LNCaP clone FGC (cell line): Measurements from ENCODE around the gene ASXL3.

ENCODE experiments used
- DNase-seq: peaks from one replicate; pipeline ENCODE4 v3.0.0-alpha.2; 2011; ENCODE audit warnings: low read depth
- H3K4me3 ChIP-seq: 2 replicates; pipeline ENCODE4 v1.5.1; 2011; ENCODE audit warnings: mild to moderate bottlenecking, low read depth, low read length, control low read depth
- TF ChIP-seq, protein P1 (sequence below): IDR thresholded peaks from 2 replicates; pipeline ENCODE4 v1.5.1; 2012; ENCODE audit warnings: mild to moderate bottlenecking; ENCODE audit not compliant: control insufficient read depth, insufficient read depth; ENCODE audit errors: extremely low read depth

The ASXL3 gene

DNA sequence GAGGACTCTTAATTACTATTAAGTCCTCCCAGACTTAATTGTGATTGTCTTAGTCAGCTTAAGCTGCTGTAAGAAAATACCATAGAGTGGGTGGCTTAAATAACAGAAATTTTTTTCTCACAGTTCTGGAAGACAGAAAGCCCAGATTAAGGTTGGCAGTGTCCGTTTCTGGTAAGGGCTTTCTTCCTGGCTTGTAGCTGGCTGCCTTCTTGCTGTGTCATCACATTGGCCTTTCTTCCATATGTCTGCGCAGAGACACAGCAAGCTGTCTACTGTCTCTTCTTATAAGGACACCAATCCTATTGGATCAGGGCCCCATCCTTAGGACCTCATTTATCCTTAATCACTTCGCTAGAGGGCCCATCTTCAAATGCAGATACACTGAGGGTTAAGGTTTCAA, 38.5 kb downstream of the ASXL3 start:
- TF ChIP-seq, protein P1, sequence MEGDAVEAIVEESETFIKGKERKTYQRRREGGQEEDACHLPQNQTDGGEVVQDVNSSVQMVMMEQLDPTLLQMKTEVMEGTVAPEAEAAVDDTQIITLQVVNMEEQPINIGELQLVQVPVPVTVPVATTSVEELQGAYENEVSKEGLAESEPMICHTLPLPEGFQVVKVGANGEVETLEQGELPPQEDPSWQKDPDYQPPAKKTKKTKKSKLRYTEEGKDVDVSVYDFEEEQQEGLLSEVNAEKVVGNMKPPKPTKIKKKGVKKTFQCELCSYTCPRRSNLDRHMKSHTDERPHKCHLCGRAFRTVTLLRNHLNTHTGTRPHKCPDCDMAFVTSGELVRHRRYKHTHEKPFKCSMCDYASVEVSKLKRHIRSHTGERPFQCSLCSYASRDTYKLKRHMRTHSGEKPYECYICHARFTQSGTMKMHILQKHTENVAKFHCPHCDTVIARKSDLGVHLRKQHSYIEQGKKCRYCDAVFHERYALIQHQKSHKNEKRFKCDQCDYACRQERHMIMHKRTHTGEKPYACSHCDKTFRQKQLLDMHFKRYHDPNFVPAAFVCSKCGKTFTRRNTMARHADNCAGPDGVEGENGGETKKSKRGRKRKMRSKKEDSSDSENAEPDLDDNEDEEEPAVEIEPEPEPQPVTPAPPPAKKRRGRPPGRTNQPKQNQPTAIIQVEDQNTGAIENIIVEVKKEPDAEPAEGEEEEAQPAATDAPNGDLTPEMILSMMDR: no peak
- no peak overlapping the region for H3K4me3 ChIP-seq
- no peak for DNase-seq

DNA sequence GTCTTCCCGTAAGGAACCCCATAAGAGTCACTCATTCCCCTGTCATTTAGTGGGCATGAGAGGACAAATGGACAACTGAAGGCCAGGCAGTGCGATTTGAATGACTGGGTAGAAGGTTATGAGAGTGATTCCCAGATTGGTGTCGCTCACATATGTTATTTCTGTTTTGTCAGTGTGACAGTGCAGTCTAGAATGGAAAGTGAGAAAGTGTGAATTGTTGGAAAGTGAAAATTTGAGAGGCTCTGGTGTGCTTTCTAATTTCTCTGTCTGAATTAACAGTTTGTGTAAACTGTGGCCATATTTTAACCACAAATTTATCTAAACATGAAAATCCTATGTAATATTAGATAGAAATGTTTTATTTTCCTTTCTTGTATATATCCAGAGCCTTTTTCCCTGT, 49.1 kb downstream of the ASXL3 start:
- no peak overlapping the region for H3K4me3 ChIP-seq
- TF ChIP-seq, protein P1: no peak
- no peak for DNase-seq

DNA sequence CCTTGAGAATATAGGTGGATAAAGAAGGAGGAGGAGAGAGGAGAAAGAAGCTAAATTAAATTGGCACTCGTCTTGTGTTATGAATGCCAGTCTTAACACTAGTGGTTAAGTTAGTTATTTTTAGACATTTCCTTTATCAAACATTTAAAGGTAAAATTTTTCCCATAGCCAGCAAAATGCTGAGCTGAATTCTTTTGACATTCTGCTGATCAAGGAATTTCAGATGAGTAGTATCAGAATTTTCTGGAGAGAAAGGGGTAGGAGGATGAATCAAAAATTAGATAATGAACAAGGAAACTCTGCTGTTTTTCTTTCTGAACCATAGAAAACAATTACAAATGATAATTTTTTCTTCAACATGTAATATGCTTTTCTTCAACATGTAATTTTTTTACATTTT, 52.5 kb downstream of the ASXL3 start:
- H3K4me3 ChIP-seq: no peak overlapping the region
- no peak for DNase-seq
- TF ChIP-seq, protein P1: no peak

DNA sequence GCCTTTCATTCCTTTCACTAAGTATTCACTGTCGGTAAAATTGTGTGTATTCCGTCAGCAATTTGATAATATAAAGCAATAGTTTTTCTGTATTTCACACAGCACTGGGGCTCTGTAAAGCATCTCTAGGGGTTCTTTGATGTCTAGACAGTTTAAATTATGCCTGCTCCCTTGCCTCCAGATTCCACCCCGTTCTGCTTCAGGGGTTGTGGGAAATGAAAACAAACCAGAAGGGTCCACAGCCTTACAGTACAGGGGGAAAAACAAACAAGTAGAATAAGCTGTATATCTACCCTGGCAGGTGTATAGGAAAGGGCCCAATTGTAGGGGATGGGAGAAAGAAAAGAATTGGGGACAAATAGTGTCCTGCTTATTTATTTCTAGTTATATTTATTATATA, 63.1 kb downstream of the ASXL3 start:
- H3K4me3 ChIP-seq: no peak overlapping the region
- TF ChIP-seq, protein P1: no peak
- DNase-seq: no peak

DNA sequence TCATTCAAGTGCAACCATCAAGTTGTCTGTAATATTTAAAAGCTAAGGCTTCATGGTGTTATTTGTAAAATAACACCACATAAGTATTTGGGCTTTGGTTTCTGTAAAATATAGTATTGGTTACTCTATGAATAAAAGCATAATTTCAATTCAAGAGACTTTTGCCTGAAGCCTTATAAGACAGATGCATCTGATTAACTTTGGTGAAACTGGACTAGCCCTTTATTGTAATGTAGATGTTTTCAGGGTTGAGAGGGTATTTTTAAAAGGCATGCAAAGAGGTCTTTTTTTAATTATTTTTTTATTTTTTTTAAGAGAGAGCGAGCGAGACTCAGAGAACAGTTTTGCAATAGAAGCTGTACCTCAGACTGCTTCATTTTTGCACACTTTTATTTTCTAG, 66.5 kb downstream of the ASXL3 start:
- TF ChIP-seq, protein P1: no peak
- DNase-seq: no peak
- no peak overlapping the region for H3K4me3 ChIP-seq

DNA sequence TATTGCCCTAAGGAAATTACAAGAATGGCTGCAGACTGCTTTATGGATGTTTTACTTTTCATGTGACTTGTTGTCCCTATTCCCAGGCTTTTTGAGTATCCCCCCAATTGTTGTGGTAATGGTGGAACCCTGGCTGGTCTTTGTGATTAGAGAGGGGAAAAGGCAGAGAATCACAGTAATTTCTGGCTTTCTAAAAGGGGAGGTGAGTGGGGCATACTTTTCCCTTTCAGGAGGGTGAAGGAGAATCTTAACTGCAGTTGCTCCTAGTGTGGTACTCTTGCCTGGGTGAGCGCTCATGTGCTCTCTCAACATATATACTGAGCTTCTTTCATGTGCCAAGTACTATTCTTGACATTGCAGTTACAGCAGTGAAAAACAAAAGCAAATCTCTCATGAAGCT, 69.3 kb downstream of the ASXL3 start:
- no peak for DNase-seq
- TF ChIP-seq, protein P1: no peak
- H3K4me3 ChIP-seq: no peak overlapping the region

DNA sequence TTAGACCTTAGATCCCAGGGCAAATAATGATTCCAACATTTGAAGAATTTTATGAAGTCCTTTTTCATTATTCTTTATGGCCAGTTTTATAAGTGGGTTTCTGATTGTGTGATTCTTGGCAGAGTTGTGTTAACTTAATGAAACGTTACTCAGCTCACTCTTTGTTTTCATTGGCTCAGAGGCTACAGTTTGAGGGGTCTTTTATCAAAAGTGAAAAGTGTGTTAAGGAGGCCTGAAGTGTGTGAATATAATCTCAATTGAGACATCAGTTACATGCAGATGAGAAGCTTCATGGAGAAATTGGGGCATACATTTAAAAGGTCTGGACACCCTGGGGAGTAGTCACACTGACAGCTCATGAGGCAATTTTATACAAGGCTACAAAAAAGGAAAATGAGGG, 74.6 kb downstream of the ASXL3 start:
- no peak for DNase-seq
- TF ChIP-seq, protein P1: no peak
- H3K4me3 ChIP-seq: no peak overlapping the region
